KMS-11 (cell line): Measurements from ENCODE around the gene CRKL.

Experiments
- H2AFZ ChIP-seq: fragments of 200-600 bp; sonication (generic); 2 replicates; pipeline ENCODE4 v1.6.1; 2016; ENCODE audit warnings: antibody characterized with exemption, mixed run types, low read depth
- H3K27ac ChIP-seq: fragments of 200-600 bp; sonication (generic); 2 replicates; pipeline ENCODE4 v1.6.1; 2016; ENCODE audit warnings: mild to moderate bottlenecking, mixed run types
- H3K27me3 ChIP-seq: fragments of 200-600 bp; sonication (generic); 2 replicates; pipeline ENCODE4 v1.6.1; 2017; ENCODE audit warnings: mild to moderate bottlenecking, low read depth, mixed run types, moderate library complexity; ENCODE audit not compliant: insufficient read depth
- H3K36me3 ChIP-seq: fragments of 200-600 bp; sonication (generic); 2 replicates; pipeline ENCODE4 v1.6.1; 2017; ENCODE audit warnings: mild to moderate bottlenecking, mixed run types; ENCODE audit not compliant: insufficient read depth
- H3K4me1 ChIP-seq: fragments of 200-600 bp; sonication (generic); 2 replicates; pipeline ENCODE4 v1.6.1; 2016; ENCODE audit warnings: mild to moderate bottlenecking, low read depth, mixed run types; ENCODE audit not compliant: poor library complexity, severe bottlenecking
- H3K4me2 ChIP-seq: fragments of 200-600 bp; sonication (generic); 2 replicates; pipeline ENCODE4 v1.7.0; 2016; ENCODE audit warnings: mild to moderate bottlenecking, mixed run types
- H3K4me3 ChIP-seq: fragments of 200-600 bp; sonication (generic); IDR thresholded peaks from 2 replicates; pipeline ENCODE4 v1.6.1; 2017; ENCODE audit warnings: low read depth, low read length, mixed read lengths; ENCODE audit not compliant: insufficient read depth
- H3K79me2 ChIP-seq: fragments of 200-600 bp; sonication (generic); 2 replicates; pipeline ENCODE4 v1.6.1; 2016; ENCODE audit warnings: low read depth, mixed run types; ENCODE audit not compliant: insufficient read depth
- H3K9ac ChIP-seq: fragments of 200-600 bp; sonication (generic); 2 replicates; pipeline ENCODE4 v1.6.1; 2016; ENCODE audit warnings: mild to moderate bottlenecking, mixed run types
- H4K20me1 ChIP-seq: fragments of 200-600 bp; sonication (generic); 2 replicates; pipeline ENCODE4 v1.6.1; 2016; ENCODE audit warnings: mild to moderate bottlenecking, mixed run types; ENCODE audit not compliant: insufficient read depth
- CTCF ChIP-seq: fragments of 200-600 bp; sonication (generic); conservative IDR thresholded peaks from 2 replicates; pipeline ENCODE4 v1.6.1; 2017; ENCODE audit warnings: low read depth, mild to moderate bottlenecking, antibody characterized with exemption, low read length, moderate library complexity, mixed read lengths

Gene CRKL

GRCh38 chr22:20875296-20875695 lies 41.9 kb upstream of the CRKL start:
- no peaks in the 10 kb centered on the region for H3K79me2 ChIP-seq
- H2AFZ ChIP-seq = no peak overlapping the region
- H3K4me2 ChIP-seq = no peak overlapping the region
- H3K27me3 ChIP-seq = no peaks in the 10 kb centered on the region
- no peaks in the 10 kb centered on the region for H4K20me1 ChIP-seq
- H3K4me3 ChIP-seq = no peak overlapping the region
- H3K36me3 ChIP-seq = no peaks in the 10 kb centered on the region
- TF ChIP-seq CTCF = no peak
- no peak overlapping the region for H3K27ac ChIP-seq
- H3K4me1 ChIP-seq = no peaks in the 10 kb centered on the region
- no peak overlapping the region for H3K9ac ChIP-seq

DNA sequence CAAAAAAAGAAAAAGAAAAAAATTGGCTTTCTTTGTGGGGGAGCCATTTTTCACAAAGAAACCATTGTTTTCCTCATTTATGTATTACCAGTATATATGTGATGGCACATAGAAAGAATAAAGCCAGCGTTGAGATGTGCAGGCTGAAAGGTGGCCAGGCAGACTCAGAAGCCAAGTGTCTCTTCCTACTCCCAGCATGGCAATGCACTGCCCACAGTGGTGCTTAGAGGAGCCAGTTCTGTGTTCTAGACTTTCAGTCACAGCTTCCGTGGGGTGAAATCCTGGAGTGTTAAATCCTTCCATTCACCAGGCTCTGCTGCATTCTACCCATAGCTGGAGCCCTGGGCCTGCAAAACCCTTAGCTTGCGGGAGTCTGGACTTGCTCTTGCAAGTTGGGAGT lies 39.5 kb upstream of the CRKL start:
- H3K27me3 ChIP-seq = no peaks in the 10 kb centered on the region
- no peaks in the 10 kb centered on the region for H4K20me1 ChIP-seq
- no peak for TF ChIP-seq CTCF
- no peaks in the 10 kb centered on the region for H3K79me2 ChIP-seq
- H3K4me3 ChIP-seq = no peak overlapping the region
- H3K27ac ChIP-seq = no peak overlapping the region
- no peak overlapping the region for H3K4me2 ChIP-seq
- no peaks in the 10 kb centered on the region for H3K4me1 ChIP-seq
- no peak overlapping the region for H2AFZ ChIP-seq
- no peaks in the 10 kb centered on the region for H3K36me3 ChIP-seq
- H3K9ac ChIP-seq = no peak overlapping the region

- no peaks in the 10 kb centered on the region for H3K27me3 ChIP-seq
These were observed 36.0 kb upstream of the CRKL start for GRCh38 chr22:20881231-20881630.

DNA sequence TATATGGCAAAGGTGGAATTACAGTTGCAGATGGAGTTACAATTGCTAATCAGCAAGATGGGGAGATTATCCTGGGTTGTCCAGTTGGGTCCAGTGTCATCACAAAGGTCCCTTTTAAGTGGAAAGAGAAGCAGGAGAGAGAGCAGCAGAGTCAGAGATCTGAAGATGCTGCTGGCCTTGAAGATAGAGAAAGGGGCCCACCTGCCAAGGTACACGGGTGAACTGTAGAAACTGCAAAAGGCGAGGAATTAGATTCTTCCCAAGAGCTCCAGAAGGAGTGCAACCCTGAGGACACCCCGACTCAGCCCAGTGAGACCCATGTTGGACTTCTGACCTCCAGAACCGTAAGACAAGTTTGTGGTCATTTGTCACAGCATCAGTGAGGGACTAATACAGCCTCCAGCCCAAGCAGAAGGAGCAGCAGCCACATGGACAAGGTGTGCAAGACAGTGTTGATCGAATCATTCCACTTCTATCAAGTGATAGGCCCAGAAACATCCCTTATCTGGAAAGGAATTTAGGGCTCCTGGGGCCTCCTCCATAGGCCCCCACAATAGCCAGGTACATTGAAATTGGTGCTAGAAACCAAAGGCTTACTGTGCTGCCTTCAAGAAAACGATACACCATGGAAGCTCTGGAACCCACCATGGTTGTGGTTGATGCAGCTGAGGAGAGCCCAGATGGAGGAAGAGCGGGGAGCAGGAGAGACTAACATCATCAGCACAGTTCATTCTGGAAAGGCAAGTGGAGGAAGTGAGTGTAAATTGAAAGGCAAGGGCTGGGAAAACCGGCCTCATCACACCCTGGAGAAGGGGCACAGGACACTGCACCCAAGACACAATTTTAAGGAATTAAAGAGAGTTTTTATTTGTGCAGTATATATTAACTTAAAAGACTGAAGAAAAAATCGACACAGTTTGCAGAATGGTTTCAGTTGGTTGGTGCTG lies 35.1 kb upstream of the CRKL start:
- no peaks in the 10 kb centered on the region for H3K4me1 ChIP-seq
- no peaks in the 10 kb centered on the region for H3K27me3 ChIP-seq
- H3K27ac ChIP-seq = no peak overlapping the region
- H3K79me2 ChIP-seq = no peaks in the 10 kb centered on the region
- no peak overlapping the region for H3K9ac ChIP-seq
- TF ChIP-seq CTCF = no peak
- H4K20me1 ChIP-seq = no peaks in the 10 kb centered on the region
- no peak overlapping the region for H2AFZ ChIP-seq
- H3K36me3 ChIP-seq = no peaks in the 10 kb centered on the region
- no peak overlapping the region for H3K4me3 ChIP-seq
- H3K4me2 ChIP-seq = no peak overlapping the region

More at GRCh38 chr22:20881231-20881630, 36.0 kb upstream of the CRKL start:
- Histone ChIP-seq H4K20me1 (no peaks in the 10 kb centered on the region), H3K4me2 (no peak overlapping the region), H3K27ac (no peak overlapping the region), H3K4me3 (no peak overlapping the region), H3K4me1 (no peaks in the 10 kb centered on the region), H3K79me2 (no peaks in the 10 kb centered on the region), H3K9ac (no peak overlapping the region), H3K36me3 (no peaks in the 10 kb centered on the region), H2AFZ (no peak overlapping the region)
- no peak for TF ChIP-seq CTCF
